CD4-positive, alpha-beta T cell treated with Interferon gamma for 1 hour (primary cell): ENCODE results near the gene GRIA2.
"Not testable (repeated sequence)": the region's sequence is repeated elsewhere in the genome, so short reads cannot be mapped to it uniquely, and the experiment has no call there.

Experiments
- DNase-seq: peaks from one replicate; pipeline ENCODE4 v3.0.0-alpha.2; 2020

The GRIA2 gene

DNA sequence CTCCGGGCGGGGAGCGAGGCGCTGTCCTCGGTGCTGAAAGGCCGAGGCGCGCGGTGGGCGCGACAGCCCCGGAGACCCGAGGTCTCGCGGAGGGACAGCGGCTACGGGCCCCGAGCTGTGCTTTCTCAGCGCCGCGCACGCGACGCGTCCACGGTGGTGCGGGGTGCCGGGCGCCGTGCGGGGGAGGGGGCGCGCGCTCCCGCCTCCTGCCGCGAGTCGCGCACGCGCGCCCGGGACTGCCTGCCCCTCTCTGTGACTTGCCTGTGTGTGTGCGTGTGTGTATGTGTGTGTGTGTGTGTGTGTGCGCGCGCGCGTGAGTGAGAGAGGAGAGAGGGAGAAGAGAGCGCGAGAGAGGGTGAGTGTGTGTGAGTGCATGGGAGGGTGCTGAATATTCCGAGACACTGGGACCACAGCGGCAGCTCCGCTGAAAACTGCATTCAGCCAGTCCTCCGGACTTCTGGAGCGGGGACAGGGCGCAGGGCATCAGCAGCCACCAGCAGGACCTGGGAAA, at the start of gene GRIA2:
Gene GRIA2, plus strand, starts transcription at position 358 of the 511 bp plus-strand sequence. CDS start 315 bp downstream, outside the sequence.
- no peak for DNase-seq

DNA sequence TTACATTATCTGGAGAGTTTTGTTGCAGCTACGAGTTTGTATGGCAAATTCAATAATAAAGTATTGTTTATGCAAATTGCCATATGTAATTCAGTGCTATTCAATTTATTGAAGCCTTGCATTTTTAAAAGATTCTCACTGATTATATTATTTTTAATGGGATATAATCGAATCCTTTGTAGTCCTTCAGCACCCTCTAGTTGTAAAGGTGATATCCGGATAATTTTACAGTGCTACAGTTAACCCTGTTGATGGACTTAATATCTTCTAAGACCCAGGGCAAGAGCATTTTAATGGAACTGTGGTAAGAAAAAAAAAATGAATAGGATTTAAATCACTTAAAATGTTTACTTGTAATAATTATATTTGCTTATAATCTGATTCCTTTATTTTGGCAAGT, 48.5 kb upstream of the GRIA2 start:
- DNase-seq, result no peak

DNA sequence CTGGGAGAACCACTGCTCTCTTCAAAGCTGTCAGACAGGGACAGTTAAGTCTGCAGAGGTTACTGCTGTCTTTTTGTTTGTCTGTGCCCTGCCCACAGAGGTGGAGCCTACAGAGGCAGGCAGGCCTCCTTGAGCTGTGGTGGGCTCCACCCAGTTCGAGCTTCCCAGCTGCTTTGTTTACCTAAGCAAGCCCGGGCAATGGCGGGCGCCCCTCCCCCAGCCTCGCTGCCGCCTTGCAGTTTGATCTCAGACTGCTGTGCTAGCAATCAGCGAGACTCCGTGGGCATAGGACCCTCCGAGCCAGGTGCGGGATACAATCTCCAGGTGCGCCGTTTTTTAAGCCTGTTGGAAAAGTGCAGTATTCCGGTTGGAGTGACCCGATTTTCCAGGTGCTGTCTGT, 40.3 kb upstream of the GRIA2 start:
- not testable (repeated sequence) for DNase-seq

DNA sequence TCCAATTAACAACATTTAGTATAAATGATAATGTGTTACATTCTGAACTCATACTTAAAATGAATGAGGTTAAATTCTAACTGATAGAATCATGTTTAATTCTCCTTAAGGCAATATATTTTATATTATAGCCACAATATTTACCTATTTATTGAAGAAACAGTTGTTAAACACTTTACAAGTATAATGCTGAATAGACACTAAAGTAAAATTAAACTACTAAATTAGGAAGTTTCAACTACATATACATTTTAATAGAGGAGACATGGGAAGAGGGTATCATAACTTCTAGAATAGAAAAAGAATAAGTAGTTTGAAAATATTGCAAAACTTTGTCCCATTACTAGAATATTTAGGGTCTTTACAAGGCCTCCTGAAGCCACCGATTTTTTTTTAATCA, 36.2 kb upstream of the GRIA2 start:
- no peak for DNase-seq

DNA sequence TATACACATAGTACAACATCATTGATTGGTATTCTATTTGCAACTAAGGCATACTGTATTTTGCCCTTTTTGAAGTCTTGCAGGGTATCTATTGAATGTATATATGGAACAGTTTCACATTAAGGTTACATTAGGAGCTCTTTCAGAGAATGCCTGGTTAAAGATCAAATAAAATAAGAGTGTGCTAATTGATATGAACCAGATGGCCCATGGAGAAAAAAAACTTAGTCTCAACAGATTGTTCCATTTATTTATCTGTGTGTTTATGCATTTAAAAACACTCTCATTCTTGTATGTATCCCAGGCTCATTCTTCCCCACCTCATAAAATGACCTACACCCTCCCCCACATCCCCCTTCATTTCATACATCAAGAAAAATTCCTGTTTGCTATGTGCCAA, 35.2 kb upstream of the GRIA2 start:
- no peak for DNase-seq

DNA sequence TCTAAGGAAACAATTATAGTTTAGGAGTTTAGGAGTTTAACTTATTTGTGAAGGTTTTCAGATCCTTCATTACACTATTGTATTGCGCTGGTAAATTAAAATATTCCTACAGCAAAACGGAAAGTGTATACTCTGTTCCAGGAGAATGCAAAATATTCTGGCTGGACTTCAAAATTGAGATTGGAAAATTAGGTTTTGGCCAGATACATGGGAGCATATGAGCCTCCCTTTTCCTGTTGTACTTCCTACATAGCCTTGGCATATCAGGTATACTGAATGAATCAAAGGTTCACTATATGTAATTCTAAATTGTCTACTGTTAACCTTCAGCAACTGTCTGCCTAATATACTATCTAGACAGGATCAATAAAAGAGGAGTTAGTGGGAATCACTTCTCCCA, 25.2 kb upstream of the GRIA2 start:
- DNase-seq, result no peak

DNA sequence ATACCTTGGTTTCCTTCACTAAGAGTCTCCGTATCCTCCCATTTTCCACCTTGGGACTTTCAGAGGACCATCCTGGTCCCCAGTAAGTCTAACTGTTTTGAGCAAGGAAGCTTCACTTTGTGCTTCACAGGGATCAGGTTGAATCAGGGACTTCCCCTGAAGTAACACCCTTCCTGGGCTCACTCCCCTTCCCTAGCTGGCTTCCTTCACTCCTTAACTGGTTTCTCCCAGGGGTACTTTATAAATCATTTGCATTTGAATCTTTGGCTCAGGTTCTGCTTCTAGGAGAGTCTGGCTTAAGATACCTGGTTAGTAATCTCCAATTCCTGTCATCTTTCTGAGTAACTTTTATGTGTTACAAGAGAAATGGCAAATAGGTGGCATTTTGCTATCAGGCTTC, 24.5 kb upstream of the GRIA2 start:
- no peak for DNase-seq

DNA sequence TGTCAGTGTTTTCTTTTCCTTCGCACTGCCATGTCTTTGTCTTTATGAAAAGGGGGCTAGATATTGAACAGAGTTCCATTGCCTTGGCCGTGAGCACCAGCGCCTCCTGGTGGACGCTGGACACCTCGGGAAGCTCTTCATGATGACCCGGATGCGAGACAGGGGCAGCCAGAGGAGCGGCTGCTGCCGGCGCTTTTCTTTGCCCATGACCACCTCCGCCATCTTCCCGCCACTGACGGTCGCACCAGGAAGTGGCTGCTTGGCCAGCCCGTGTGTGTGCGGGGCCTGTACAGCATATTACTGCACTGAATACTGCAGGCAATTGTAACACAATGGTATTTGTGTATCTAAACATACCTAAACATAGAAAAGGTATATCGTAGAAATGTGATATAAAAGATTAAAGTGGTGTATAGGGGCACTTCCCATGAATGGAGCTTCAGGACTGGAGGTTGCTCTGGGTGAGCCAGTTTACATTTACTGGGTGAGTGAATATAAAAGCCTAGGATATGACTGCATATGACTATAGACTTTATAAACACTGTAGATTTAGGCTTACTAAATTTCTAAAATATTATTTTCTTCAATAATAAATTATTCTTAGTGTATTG, 15.8 kb upstream of the GRIA2 start:
- no peak for DNase-seq

DNA sequence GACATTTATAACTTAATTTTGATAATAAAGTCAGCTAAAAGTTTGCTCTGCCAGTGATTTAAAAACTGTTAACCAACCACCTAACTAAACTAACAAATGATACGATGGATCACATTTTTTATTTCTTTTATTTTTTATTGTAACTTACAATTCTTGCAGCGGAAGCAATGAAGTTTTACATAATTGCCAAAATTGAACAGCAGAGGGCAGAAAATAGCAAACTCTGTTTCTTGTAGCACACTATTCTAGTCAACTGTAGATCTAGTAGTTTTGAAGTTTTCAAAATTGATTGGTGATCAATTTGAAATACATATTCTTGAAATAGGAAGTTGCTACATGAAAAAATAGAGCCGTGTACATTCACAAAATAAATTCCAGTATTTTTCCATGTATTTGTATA, 2.8 kb upstream of the GRIA2 start:
- no peak for DNase-seq

DNA sequence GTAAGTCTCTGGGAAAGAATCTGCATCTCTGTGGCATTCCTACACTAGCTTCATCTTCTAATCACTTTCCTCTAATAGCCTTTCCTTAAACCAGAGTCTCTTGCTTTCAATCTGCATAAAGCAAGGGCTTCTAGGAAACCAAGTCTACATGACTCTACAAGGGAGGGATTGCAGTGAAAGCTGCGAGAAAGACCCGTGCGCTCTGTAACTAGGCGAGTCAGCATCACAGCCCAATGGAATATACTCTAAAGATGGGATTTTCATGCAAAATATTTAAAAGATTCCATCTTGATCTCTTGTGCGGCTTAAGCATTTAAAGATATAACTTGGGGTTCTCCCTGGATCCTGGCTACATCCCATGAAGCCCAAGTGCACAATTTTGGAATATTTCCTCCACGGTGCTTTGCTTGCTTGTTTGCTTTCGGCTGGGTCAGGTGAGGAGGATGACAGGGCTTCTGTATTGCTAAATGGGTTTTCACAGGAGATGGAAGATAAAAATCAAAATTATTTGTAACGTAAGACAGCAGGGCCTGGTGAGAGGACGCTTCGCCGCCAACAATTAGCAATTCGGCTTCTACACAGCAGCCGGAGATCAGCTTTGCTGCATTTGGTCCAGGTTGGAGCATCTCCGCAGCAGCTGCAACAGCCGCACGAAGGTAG, 687 bp upstream of the GRIA2 start:
- no peak for DNase-seq

DNA sequence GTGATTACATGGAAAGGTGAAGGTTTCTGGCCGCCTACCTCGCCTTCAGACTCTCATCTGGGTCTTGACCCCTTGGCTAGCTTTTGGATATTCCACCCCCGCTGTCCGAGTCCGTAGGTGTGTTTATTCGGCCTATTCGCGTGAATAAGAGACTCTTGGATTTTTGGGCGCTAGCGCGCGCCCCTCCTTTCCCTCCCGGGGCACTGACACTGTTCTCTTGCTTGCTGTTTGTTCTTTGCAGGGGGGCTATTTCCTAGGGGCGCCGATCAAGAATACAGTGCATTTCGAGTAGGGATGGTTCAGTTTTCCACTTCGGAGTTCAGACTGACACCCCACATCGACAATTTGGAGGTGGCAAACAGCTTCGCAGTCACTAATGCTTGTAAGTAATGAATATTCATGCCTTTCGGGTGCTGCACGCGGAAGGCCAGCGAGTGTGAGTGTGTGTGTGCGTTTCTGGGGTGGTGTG, 932 bp downstream of the GRIA2 start:
- no peak for DNase-seq

DNA sequence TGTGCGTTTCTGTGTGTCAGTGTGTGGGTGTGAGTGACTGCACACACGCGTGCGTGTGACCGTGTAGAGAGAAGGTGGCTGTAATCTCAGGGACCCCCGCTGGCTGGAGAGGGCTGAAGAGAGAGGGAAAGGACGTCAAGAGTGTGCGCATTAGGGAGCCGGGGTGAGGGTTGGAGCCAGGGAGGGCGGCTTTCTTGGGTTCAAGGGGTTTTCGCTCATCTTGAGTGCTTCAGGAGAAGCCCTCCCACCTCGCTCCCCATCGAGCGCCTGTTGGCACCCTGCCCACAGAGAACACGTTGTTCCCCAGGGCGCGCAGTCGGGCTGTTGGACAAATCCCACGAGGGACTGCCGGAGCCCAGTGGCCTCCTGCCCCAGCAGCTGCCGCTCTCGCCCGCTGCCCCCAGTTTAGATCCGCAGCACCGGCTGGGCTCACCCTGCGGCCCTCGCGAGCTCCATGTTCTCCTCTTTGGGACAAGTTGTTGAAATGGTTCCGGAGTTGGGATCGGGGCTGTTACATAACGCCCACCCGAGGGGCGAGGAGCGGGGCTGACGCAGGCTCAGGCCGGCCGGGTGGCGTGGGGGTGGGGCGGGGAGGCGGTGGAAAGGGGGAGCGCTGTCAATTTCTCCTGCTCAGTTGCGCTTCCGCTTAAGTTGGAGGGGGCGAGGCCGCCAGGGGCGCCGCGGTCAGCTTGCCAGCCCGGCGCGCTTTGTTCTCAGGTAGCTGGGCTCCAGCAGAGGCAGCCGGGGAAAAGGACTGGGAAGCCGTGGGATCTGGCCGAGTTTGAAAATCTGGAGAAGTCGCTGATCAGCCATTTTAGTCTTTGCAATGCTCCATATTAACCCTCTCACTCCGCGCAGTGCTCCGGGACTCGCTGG, 1.6 kb downstream of the GRIA2 start:
- DNase-seq, result no peak

DNA sequence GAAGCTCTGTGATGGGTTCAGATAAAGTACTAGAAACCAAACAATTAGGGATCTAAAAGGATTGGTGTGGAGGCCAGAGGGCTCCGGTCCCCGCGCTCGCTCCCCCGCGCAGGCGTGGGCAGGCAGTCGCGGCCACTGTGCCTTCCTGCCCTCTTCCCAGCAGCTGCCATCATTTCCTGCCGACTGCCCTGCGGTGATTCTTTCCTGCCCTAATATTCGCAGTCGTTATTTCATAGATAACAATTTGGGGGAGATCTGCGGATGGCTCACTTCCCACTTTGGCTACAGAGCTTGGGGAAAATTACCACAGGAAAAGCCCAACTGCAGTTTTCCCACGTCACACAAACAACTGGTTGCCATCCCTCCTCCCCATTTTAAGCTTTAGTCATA, 2.2 kb downstream of the GRIA2 start:
- no peak for DNase-seq

DNA sequence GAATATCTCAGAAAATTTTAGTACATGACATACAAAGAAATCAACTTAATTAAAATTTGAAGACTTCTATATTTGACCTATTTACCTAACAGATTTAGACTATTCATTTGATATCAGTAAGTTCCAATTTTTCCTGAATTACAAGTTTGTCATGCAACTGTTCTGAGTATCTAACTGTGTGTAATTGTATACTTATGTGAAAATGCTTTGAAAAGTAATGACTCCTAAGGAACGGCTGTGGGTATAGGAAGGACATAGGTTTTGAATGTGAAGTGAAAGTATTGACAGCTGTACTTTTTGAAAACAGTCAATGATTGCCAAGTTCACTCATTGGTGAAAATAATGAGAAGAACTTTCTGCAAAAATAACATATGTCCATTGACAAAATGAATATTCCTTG, 2.9 kb downstream of the GRIA2 start:
- DNase-seq, result no peak

DNA sequence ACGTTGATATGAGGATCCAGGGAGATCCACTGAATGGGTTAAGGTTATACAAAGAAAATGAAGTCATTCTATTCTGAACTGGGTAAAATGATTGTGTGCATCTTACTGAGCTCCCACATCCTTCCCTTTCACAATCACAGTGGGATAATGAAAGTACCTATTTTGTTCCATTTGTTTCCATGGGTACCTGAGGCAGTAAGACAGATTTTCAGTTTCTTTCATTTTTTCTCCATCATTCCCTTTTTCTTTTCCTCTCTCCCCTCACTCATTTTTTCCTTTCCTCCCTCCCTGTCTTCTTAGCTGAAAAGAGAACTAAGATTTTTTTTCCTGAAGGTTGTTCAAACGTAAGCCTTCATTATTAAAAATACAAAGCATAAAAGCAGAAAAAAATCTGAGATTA, 4.6 kb downstream of the GRIA2 start:
- DNase-seq, result no peak

DNA sequence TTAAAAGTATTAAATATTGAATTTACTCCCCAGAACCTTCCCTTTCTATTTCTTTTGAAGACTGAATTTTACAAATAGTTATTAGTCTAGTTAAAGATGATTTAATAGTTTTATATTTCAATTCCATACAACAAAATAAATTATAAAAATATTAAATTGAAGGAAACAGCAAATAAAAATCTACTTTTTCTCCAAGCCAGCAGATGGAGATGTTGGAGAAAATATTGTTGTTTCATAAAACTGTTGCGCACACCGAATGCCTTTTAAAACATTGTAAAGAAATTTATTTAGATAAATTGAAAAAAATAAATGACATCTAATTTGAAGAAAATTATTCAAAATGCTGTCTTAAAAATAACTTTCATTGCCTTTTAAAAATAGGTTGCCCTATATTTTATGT, 5.5 kb downstream of the GRIA2 start:
- no peak for DNase-seq

DNA sequence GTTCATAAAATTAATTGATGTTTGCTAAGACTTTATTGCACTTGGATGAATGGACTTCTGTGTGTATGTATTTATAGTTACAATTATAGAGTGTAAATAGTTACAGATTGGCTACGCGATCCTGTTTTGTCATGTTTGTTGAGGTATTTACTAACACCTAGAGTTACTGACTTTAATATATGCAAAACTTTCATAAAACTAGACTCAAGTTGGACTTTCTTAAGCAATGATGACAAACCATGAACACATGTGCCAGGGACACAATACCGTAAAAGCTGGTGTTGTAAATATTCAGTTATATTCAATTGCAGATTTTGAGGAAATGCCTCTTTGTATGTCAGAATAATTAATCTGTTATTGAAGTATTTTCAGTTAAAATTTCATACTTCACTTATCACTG, 6.1 kb downstream of the GRIA2 start:
- DNase-seq, result no peak

DNA sequence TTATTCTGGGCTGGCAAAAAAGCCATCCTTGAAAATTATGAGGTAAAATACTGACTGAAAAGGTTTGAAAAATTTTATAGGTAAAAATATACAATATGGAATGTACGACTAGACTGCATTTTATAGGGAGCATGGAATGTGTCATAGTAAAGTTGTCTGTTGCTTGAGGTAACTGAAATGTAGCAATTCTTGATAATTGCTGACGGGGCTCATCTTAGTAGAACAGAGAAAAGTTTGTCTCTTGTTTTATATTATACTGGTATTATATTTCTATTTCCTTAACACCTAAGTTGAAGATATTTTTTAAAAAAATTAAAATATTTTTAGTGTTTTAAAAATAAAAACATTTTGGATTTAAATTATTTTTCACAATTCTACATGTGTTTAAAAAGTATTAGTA, 11.0 kb downstream of the GRIA2 start:
- DNase-seq, result no peak

DNA sequence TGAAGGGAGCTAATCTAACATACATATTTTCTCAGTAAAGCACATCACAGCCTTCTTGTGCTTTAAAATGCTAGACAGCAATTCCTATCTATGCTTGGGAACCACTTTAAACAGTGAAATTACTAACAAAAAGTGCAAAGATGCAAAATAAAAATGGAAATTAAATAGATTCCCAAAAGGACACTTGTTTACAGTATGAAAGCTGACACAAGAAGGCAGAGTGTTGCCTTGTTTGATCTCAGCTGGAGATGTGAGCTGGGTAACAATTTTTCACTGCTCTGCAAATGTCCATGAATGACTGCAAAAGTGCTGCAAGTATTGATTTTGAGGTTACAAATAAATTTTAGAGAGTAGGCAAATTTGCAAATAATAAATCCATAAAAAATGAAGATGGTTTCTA, 22.3 kb downstream of the GRIA2 start:
- DNase-seq, result no peak

DNA sequence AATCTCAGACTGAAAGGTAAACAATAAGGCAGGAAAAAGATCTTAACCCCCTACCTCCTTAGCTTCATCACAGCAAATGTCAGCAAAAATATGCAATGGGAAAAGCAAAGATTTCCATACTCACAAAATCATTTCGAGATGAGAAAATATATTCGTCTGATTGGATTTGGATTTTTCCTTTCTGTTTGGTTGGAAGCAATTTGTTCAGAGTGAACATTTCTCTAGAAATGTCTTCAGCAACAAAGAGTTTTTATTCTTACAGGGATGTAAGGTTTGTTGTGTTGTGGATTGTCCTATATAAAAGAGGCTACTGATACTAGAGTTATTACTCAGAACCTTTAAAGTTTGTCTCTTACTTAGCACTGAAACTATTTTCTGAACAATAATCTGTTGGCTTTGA, 23.8 kb downstream of the GRIA2 start:
- no peak for DNase-seq

DNA sequence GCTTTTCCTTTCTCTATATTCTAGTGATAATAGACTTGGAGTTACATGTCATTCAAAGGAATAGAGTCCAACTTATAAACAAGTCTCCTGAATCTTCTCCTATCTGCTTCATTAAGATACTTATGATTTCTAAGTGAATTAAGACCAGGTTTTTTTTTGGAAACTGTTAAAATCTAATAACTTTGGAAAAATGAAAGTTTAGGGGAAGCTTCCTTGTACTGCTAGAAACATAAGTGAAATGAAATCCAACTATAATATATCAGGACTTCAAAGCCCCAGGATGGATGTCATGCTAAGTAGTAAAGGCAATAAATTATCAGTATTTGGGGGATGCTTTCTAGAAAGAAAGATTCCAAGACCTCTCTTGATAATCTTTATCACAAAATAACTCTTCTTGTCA, 24.8 kb downstream of the GRIA2 start:
- no peak for DNase-seq

DNA sequence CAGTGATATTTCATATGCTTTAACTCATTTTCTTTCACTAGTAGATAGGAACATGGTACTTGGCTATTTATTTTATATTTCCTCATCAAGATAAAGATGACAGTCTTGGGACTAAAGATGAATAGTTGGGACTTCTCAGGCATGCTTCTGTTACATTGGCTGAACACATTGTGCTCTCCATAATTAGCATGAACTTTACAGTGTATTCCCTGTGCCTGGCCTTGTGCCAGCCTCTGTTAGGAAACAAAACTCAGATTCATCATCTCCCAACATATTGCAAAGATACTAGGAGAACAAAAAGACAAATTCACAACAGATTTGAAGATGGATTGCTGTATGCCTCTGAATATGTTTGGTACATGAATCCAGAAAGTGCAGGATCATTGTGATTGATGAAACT, 26.4 kb downstream of the GRIA2 start:
- DNase-seq, result no peak

DNA sequence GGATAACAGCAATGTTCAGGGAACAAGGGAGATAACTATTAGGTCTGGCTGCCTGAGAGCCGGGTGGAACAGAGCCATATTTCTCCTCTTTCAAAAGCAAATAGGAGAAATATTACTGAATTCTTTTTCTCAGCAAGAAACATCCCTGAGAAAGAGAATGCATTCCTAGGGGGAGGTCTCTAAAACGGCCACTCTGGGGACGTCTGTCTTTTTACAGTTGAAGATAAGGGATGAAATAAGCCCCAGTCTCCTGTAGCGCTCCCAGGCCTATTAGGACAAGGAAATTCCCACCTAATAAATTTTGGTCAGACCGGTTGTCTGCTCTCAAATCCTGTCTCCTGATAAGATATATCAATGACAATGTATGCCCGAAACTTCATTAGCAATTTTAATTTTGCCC, 37.6 kb downstream of the GRIA2 start:
- not testable (repeated sequence) for DNase-seq

DNA sequence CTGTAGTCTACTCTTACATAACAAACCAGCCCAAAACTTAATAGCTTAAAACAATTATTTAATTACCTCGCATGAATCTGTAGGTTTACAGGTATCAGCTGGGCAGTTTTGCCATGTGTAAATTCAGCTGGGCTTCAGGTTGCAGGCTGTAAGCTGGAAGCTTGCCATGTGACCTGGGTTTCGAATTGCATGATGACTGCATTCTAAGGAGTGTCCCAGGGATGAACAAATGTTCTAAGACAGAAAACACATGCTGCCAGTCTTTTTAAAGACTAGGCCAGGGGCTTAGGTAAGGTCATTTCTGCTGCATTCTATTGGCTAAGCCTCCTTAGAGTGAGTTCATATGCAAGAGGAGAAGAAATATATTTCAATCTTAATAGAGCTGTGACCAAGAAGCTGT, 44.8 kb downstream of the GRIA2 start:
- no peak for DNase-seq
